HepG2 (cell line): ENCODE data around the gene EIF5.

Experiments
- ATF2 ChIP-seq: sonication (generic); formaldehyde crosslinking; IDR thresholded peaks from 2 replicates; pipeline ENCODE4 v1.4.0; 2020; ENCODE audit warnings: missing genetic modification reagents
- CTCF ChIP-seq: sonication (generic); formaldehyde crosslinking; IDR thresholded peaks from 2 replicates; pipeline ENCODE4 v1.5.0; 2020; ENCODE audit warnings: mild to moderate bottlenecking, missing genetic modification reagents, moderate library complexity
- ETV6 ChIP-seq: sonication (generic); formaldehyde crosslinking; conservative IDR thresholded peaks from 2 replicates; pipeline ENCODE4 v1.4.0; 2020; ENCODE audit warnings: missing genetic modification reagents
- MYC ChIP-seq: sonication (generic); formaldehyde crosslinking; IDR thresholded peaks from 2 replicates; pipeline ENCODE4 v1.9.0; 2021; ENCODE audit warnings: missing genetic modification reagents, borderline replicate concordance
- POLR2A ChIP-seq, 2 experiments: IDR thresholded peaks; 2 replicates each; pipeline ENCODE4 v1.6.1; 2011; ENCODE audit warnings: low read depth in 2 of 2, low read length in 2 of 2, mild to moderate bottlenecking in 1 of 2, moderate library complexity in 1 of 2; ENCODE audit not compliant: insufficient read depth in 1 of 2
- RFX1 ChIP-seq: fragments of 450-650 bp; IDR thresholded peaks from 2 replicates; pipeline ENCODE4 v1.6.1; 2017
- ZBTB38 ChIP-seq: sonication (generic); formaldehyde crosslinking; IDR thresholded peaks from 2 replicates; pipeline ENCODE4 v1.5.1; 2020; ENCODE audit warnings: mild to moderate bottlenecking, missing genetic modification reagents
- ZNF280B ChIP-seq: sonication (generic); formaldehyde crosslinking; IDR thresholded peaks from 2 replicates; pipeline ENCODE4 v1.5.0; 2020; ENCODE audit warnings: missing genetic modification reagents, mild to moderate bottlenecking, borderline replicate concordance
- ZNF350 ChIP-seq: sonication (generic); formaldehyde crosslinking; IDR thresholded peaks from 2 replicates; pipeline ENCODE4 v1.4.0; 2020; ENCODE audit warnings: mild to moderate bottlenecking, low read depth, missing genetic modification reagents, borderline replicate concordance
- ZNF557 ChIP-seq: sonication (generic); formaldehyde crosslinking; IDR thresholded peaks from 2 replicates; pipeline ENCODE4 v1.4.0; 2020; ENCODE audit warnings: missing genetic modification reagents
- ZNF598 ChIP-seq: sonication (generic); formaldehyde crosslinking; IDR thresholded peaks from 2 replicates; pipeline ENCODE4 v1.5.1; 2020; ENCODE audit warnings: mild to moderate bottlenecking, missing genetic modification reagents, borderline replicate concordance

- no peak for TF ChIP-seq ZNF557 (CRISPR knock-in tag)
- TF ChIP-seq ETV6 (CRISPR knock-in tag), result no peak
- TF ChIP-seq CTCF (CRISPR knock-in tag), result no peak
- TF ChIP-seq ZNF598 (CRISPR knock-in tag), result no peak
- TF ChIP-seq ZNF280B (CRISPR knock-in tag), result no peak
- TF ChIP-seq POLR2A (IDR thresholded peaks at IDR 0.05; ENCODE audit: insufficient read depth in 1 of 2, low read depth in 2 of 2, low read length in 2 of 2), result no peak
- TF ChIP-seq ZNF350 (CRISPR knock-in tag), result no peak
- no peak for TF ChIP-seq MYC (CRISPR knock-in tag)
- TF ChIP-seq ATF2 (CRISPR knock-in tag), result no peak
- TF ChIP-seq ZBTB38, result no peak
- TF ChIP-seq RFX1, result no peak
Observed at GRCh38 chr14:103318750-103319419, 15.2 kb upstream of the EIF5 start.
